Measurements from ENCODE around the gene SLC35A4. TPM values are rescaled to one million over a fixed set of nuclear protein-coding genes. Genes with fewer than 3 reads are reported as not detected.
A peak's percentile ranks its signal among the peaks of the same experiment; 100 is the strongest.

Gene SLC35A4
- total RNA-seq, 3 donors from 2014 or later, result 65.5 to 96.9 (median 93.8) TPM

DNA sequence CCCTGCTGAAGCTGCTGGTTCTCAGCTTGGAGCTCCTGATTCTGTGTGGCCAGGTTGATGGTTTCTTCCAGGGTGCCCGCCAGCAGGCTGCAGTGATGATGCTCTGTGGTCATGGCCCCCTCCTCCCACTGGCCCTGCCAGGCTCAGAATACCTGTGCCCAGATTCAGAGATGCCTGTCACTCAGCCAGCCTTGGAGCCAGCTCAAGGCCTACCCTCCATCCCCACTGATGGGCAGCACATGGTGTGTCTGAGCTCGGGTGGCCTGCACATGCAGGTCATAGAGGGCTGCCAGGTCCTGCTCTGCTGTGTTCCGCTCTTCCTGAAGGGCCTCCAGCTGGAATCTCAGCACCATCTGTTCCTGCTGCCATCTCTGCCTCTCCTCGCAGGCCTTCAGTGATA, 5.4 kb downstream of the SLC35A4 start:
- TF ChIP-seq, protein P1, sequence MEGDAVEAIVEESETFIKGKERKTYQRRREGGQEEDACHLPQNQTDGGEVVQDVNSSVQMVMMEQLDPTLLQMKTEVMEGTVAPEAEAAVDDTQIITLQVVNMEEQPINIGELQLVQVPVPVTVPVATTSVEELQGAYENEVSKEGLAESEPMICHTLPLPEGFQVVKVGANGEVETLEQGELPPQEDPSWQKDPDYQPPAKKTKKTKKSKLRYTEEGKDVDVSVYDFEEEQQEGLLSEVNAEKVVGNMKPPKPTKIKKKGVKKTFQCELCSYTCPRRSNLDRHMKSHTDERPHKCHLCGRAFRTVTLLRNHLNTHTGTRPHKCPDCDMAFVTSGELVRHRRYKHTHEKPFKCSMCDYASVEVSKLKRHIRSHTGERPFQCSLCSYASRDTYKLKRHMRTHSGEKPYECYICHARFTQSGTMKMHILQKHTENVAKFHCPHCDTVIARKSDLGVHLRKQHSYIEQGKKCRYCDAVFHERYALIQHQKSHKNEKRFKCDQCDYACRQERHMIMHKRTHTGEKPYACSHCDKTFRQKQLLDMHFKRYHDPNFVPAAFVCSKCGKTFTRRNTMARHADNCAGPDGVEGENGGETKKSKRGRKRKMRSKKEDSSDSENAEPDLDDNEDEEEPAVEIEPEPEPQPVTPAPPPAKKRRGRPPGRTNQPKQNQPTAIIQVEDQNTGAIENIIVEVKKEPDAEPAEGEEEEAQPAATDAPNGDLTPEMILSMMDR (IDR thresholded peaks at IDR 0.05), result no peak
- Histone ChIP-seq H3K4me3 (no peak overlapping the region), H3K9me3 (no peaks in the 10 kb centered on the region), H3K4me1 (ENCODE audit: low read depth) (peaks cover 12% of the 10 kb centered on the region), H3K36me3 (ENCODE audit: low read depth) (peaks cover 6% of the 10 kb centered on the region)
- intact Hi-C loops (cut with DNase I, micrococcal nuclease), result no loop called here
- DNase-seq (no peak), ATAC-seq (no peak)

DNA sequence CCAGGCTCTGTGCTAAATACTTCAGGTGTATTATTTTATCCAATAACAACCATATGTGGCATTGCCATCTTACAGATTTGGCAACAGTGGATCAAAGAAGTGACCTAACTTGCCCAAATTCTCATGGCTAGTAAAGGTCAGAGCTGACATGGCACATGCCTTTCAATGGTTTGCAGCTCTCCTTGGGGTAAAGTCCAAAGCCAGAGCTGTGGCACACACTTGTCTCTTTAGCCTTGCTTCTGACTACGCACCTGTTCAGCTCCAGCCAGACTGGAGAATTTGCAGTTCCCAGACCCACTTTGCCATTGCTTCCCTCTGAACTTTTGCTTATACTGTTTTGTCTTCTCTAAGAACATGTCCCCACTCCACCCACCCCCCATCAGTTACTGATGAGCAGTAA, 5.9 kb downstream of the SLC35A4 start:
- intact Hi-C loops (cut with DNase I, micrococcal nuclease), result no loop called here
- no peak overlapping the region for H3K4me3 ChIP-seq
- peaks cover 6% of the 10 kb centered on the region for H3K36me3 ChIP-seq (ENCODE audit: low read depth)
- no peak for DNase-seq
- no peak for ATAC-seq
- peaks cover 10% of the 10 kb centered on the region for H3K4me1 ChIP-seq (ENCODE audit: low read depth)
- no peaks in the 10 kb centered on the region for H3K9me3 ChIP-seq
- TF ChIP-seq, protein P1 (IDR thresholded peaks at IDR 0.05), result no peak

DNA sequence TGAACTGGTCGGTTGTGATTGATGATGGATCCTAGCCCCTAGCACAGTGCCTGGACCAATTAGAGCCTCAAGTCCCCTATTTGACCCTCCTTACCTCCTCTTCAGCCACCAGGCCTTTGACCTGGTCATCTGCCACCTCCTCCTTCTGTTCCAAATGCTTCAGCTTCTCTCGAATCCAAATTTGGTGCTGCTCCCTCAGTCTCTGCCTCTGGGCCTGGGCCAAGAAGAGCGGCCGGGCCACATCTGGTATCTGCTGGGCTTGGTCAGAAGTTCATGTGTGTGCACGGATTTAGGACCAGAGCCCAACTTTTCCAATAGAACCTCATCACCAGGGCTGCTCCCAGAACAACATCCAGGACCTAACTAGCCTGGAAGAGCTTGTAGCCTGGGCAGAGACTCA, 6.5 kb downstream of the SLC35A4 start:
- peaks cover 5% of the 10 kb centered on the region for H3K4me1 ChIP-seq (ENCODE audit: low read depth)
- intact Hi-C loops (cut with DNase I, micrococcal nuclease), result no loop called here
- TF ChIP-seq, protein P1 (IDR thresholded peaks at IDR 0.05), result no peak
- H3K4me3 ChIP-seq, result no peak overlapping the region
- no peaks in the 10 kb centered on the region for H3K9me3 ChIP-seq
- DNase-seq, result peak in 1 of 3 donors; percentile 51
- ATAC-seq, result no peak
- peaks cover 6% of the 10 kb centered on the region for H3K36me3 ChIP-seq (ENCODE audit: low read depth)

DNA sequence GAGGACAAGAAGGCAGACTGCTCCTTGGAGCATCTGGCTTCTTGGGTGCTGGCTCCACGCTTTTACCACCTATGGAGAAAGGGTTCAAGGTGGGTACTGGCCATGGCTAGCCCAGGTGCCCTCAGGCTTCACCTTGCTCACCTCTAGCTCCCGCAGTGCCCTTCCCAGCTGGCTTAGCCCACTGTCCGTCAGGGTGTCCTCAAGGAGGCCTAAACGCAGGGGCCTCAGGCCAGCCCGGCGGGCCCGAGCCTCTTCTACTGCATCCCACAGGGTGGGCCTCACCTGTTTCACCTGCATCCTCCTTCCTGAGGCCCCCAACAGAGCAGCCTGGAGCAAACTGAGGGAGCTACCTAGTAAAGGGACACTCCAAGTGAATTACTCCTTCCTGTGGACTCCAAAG, 9.1 kb downstream of the SLC35A4 start:
- Histone ChIP-seq H3K9me3 (no peaks in the 10 kb centered on the region), H3K4me3 (no peak overlapping the region), H3K36me3 (ENCODE audit: low read depth) (no peaks in the 10 kb centered on the region), H3K4me1 (ENCODE audit: low read depth) (peaks cover 14% of the 10 kb centered on the region)
- TF ChIP-seq, protein P1 (IDR thresholded peaks at IDR 0.05), result no peak
- DNase-seq (peak in 1 of 3 donors; percentile 27), ATAC-seq (no peak)
- intact Hi-C loops (cut with DNase I, micrococcal nuclease), result no loop called here

DNA sequence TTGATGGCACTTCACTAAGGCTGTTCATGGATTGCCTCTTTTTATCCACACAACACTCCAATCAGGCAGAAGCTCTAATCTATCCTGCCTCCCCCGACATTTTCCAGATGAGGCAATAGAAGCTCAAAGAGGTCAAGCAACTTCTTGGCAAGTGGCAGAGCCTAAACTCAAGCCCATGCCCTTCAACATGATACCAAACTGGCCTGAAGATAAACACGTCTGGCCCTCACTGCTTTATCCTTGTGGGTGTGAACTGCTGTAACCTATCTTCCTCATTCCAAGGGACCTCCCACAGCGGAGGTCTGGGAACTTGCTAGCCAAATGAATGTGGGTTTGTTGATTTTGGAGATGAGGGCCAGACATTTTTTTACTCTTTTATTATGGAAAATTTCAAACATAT, 9.5 kb downstream of the SLC35A4 start:
- TF ChIP-seq, protein P1 (IDR thresholded peaks at IDR 0.05), result no peak
- H3K4me1 ChIP-seq (ENCODE audit: low read depth), result peaks cover 14% of the 10 kb centered on the region
- DNase-seq (no peak), ATAC-seq (peak; percentile 46)
- no peaks in the 10 kb centered on the region for H3K36me3 ChIP-seq (ENCODE audit: low read depth)
- intact Hi-C loops (cut with DNase I, micrococcal nuclease), result no loop called here
- no peak overlapping the region for H3K4me3 ChIP-seq
- no peaks in the 10 kb centered on the region for H3K9me3 ChIP-seq

DNA sequence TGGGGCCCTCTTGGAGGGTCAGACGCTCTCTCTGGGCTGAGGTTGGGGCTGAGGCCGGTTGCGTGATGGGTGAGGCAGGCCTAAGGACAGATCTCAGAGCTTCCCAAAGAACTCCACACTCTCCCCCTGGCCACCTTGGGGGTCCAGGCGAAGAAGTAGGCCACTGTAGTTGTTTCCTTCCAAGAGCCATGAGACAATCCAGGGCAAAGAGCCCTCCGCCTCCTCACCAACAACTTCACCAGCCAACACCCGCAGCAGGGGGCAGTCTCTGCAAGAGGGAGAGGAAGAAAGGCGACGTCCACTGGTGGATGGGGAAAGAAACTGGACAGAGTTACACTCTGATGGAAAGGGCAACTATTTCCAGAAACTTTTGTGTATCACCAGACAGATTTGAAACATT, 10.7 kb downstream of the SLC35A4 start:
- DNase-seq, result peak in 2 of 3 donors; percentile 72 to 84
- peaks cover 8% of the 10 kb centered on the region for H3K4me1 ChIP-seq (ENCODE audit: low read depth)

More for the DNA sequence above, 10.7 kb downstream of the SLC35A4 start:
- intact Hi-C loops (cut with DNase I, micrococcal nuclease), result loop anchor here in 1 of 2 donors (5.0 kb wide), 1 partner anchor 57 kb away; the partner anchor contains the start of gene CD14
- Histone ChIP-seq H3K36me3 (ENCODE audit: low read depth) (no peaks in the 10 kb centered on the region), H3K9me3 (no peaks in the 10 kb centered on the region), H3K4me3 (no peak overlapping the region)
- peak; percentile 88 for ATAC-seq
- TF ChIP-seq, protein P1 (IDR thresholded peaks at IDR 0.05), result peak; percentile 13
